ENCODE data around the gene EVC. TPM values are rescaled to one million over a fixed set of nuclear protein-coding genes. Genes with fewer than 3 reads are reported as not detected.
"Not testable (repeated sequence)": the region's sequence is repeated elsewhere in the genome, so short reads cannot be mapped to it uniquely, and the experiment has no call there.

The EVC gene
- total and polyA plus RNA-seq, 2 of the 8 experiments (the other 6 are each of a cell fraction or from before 2014, with no cell fraction given) = 2.6 to 9.8 TPM

- H3K18ac ChIP-seq (ENCODE audit: extremely low read depth, low read length); H3K23me2 ChIP-seq (ENCODE audit: low read depth, low read length); H2BK20ac ChIP-seq (ENCODE audit: low read length); H2BK15ac ChIP-seq (ENCODE audit: low read length); H2BK12ac ChIP-seq (ENCODE audit: low read depth, low read length); H3K79me2 ChIP-seq (ENCODE audit: control insufficient read depth in 1 of 2, insufficient read depth in 2 of 2, low read length in 2 of 2); H3K14ac ChIP-seq (ENCODE audit: insufficient read length); H3K27ac ChIP-seq (ENCODE audit: low read depth, low read length); H4K5ac ChIP-seq (ENCODE audit: insufficient read length, low read depth, low read length); CTCF ChIA-PET (ENCODE audit: partially characterized antibody); H2AFZ ChIP-seq (ENCODE audit: low read length); H3K4ac ChIP-seq (replicated peaks; ENCODE audit: insufficient read length, low read depth, low read length); H3K4me3 ChIP-seq (ENCODE audit: extremely low read depth in 1 of 4, insufficient read depth in 2 of 4, low read depth in 3 of 4, low read length in 4 of 4); H3K56ac ChIP-seq (replicated peaks; ENCODE audit: insufficient read length, low read depth, low read length); H3K36me3 ChIP-seq (ENCODE audit: control insufficient read depth in 2 of 4, insufficient read depth in 4 of 4, low read length in 3 of 4); H2BK120ac ChIP-seq (replicated peaks; ENCODE audit: low read depth, low read length); H2AK5ac ChIP-seq (ENCODE audit: low read depth, low read length); H3K23ac ChIP-seq (ENCODE audit: insufficient read length); FAIRE-seq; H4K20me1 ChIP-seq (replicated peaks in 1 of 2; ENCODE audit: control insufficient read depth in 1 of 2, insufficient read depth in 2 of 2, low read length in 2 of 2); H3K27me3 ChIP-seq (replicated peaks in 1 of 4; ENCODE audit: control insufficient read depth in 3 of 4, extremely low read depth in 1 of 4, insufficient read depth in 3 of 4, low read length in 3 of 4); H3K9ac ChIP-seq (replicated peaks in 1 of 4; ENCODE audit: extremely low read depth in 1 of 4, low read depth in 3 of 4, low read length in 3 of 4); H3K79me1 ChIP-seq (ENCODE audit: low read depth, low read length); POLR2A ChIA-PET (ENCODE audit: partially characterized antibody); H3K9me3 ChIP-seq (ENCODE audit: insufficient read depth in 2 of 2, low read depth in 1 of 2, low read length in 1 of 2); H4K8ac ChIP-seq (ENCODE audit: extremely low read depth, insufficient read depth, low read length); H3K4me2 ChIP-seq (ENCODE audit: insufficient read depth in 1 of 2, low read depth in 2 of 2, low read length in 2 of 2); H3K4me1 ChIP-seq (replicated peaks in 1 of 4; ENCODE audit: control insufficient read depth in 3 of 4, insufficient read depth in 4 of 4, low read length in 3 of 4); H4K91ac ChIP-seq (replicated peaks; ENCODE audit: insufficient read length, low read length); DNase-seq (ENCODE audit: low read depth in 1 of 2, low spot score in 2 of 2); H2BK5ac ChIP-seq (ENCODE audit: low read depth, low read length): not testable (repeated sequence)
- 78% methylated on average over 1 of the region's 2 CpGs; no CpG with 5 or more reads in 1 of the 2 experiments for WGBS, 2 experiments (ENCODE audit: extremely low coverage in 1 of 2, insufficient coverage in 1 of 2, insufficient read length in 1 of 2, insufficient replicate concordance in 2 of 2, low coverage in 1 of 2, low lambda C conversion rate in 2 of 2, missing lambda C conversion rate in 1 of 2)
These were observed 17.4 kb downstream of the EVC start for GRCh38 chr4:5728412-5728811.

Data from H1 (cell line).